IPS-NIHi7 (cell line): ENCODE results near the gene PLXNB1.
"Not testable (repeated sequence)": the region's sequence is repeated elsewhere in the genome, so short reads cannot be mapped to it uniquely, and the experiment has no call there.

Experiments used
- DNase-seq: peaks from one replicate; pipeline ENCODE4 v3.0.0; 2012; ENCODE audit warnings: mixed read lengths; ENCODE audit errors: extremely low spot score

The PLXNB1 gene

DNA sequence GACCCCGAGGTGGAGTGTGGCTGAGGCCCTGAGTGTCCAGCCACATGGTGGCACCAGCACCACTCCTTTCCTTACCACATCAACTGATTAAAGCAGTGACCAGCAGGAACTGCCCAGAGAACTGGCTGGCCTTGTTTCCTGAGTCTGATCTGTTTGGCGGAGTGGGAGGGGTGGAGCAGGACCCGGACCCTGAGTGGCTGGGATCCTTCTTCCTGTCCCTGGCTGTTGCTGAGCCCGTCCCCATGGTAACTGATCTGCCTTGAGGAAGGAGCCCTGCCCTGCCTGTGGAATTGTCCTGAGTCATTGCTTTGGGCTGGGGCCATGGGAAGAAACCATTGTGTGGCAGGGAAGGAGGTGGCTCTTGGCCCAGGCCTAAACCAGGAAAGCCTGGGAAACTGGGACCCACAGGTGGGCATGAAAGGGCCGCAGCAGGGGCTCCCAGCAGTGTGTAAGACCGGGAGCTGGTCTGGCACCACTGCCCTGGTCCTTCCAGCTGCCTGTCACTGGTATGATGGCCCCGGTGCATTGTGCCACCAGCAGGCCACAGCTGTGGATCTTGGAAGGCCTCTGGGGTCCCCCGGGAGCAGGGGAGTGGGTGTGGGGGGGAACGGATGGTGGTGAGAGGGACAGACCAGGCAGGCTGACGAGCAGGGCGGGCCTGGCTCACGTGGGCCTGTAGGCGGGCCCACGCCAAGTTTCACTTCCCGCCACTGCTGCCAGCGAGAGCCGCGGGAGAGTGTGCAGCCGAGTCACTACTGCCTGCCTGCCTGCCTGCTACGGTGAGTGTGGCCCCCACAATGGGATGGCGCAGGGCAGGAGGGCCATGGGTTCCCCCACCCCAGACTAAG is 35.9 kb upstream of the PLXNB1 start:
- DNase-seq: peak; percentile 99

DNA sequence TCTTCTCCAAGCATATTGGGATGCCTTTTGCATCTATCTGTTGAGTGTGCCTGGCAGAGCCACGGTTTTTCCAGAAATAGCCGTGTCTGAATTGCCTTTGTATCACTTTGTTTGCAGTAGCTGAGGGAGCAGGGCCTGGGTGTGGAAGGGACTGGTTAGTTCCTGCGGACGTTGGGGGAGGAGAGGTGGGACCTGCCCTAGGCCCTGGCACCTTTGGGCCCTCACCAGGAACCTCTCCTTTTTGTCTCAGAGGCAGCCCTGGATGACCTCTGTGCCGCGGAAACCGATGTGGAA is 35.3 kb upstream of the PLXNB1 start:
- DNase-seq: no peak

DNA sequence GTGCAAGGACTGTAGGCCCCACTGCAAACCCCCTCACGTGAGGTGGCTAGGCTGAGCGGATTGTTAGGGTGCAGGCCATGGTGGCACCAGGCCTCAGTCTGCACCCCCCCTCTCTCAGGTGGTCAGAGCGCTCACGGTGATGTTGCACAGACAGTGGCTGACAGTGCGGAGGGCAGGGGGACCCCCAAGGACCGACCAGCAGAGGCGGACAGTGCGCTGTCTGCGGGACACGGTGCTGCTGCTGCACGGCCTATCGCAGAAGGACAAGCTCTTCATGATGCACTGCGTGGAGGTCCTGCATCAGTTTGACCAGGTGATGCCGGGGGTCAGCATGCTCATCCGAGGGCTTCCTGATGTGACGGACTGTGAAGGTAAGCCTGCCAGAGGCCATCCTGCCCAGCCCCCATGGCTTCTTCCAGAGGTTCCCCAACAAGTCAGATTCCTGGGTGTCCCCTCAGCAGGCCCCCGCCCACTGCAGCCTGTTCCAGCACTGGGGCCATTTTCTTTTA is 34.9 kb upstream of the PLXNB1 start:
- DNase-seq: no peak

DNA sequence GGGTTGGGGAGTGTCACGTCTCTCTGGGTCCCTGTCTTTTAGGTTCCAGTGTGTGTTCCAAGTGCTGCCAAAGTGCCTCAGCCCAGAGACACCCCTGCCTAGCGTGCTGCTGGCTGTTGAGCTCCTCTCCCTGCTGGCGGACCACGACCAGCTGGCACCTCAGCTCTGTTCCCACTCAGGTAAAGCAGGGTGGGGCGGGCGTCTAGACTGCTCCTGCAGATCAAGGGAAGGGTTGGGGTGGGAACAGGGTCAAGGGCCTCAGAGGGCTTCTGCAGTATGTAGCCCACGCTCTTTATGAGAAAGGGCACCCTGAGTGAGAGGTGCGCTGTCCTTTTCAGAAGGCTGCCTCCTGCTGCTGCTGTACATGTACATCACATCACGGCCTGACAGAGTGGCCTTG is 33.8 kb upstream of the PLXNB1 start:
- no peak for DNase-seq

DNA sequence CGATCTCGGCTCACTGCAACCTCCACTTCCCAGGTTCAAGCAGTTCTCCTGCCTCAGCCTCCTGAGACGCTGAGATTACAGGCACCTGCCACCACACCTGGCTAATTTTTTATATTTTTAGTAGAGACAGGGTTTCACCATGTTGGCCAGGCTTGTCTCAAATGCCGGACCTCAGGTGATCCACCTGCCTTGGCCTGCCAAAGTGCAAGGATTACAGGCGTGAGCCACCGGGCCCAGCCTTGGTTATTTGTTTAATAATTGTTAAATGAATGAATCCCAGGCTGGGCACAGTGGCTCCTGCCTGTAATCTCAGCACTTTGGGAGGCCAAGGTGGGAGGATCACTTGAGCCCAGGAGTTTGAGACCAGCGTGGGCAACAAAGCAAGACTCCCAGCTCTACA is 31.9 kb upstream of the PLXNB1 start:
- DNase-seq: not testable (repeated sequence)

DNA sequence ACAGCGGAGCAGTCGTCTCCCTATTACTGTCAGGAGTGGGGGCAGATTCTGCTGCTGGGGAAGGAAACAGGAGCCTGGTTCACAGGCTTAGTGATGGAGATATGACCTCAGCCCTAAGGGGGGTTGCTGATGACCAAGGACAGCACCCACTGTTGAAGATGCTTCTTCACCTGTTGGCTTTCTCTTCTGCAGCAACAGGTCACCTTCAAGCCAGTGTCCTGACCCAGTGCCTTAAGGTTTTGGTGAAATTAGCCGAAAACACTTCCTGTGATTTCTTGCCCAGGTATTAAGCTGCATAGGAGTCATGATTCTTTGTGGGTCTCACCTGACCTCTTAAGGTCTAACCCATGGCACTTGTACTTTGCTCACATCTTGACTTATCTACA is 30.6 kb upstream of the PLXNB1 start:
- no peak for DNase-seq

DNA sequence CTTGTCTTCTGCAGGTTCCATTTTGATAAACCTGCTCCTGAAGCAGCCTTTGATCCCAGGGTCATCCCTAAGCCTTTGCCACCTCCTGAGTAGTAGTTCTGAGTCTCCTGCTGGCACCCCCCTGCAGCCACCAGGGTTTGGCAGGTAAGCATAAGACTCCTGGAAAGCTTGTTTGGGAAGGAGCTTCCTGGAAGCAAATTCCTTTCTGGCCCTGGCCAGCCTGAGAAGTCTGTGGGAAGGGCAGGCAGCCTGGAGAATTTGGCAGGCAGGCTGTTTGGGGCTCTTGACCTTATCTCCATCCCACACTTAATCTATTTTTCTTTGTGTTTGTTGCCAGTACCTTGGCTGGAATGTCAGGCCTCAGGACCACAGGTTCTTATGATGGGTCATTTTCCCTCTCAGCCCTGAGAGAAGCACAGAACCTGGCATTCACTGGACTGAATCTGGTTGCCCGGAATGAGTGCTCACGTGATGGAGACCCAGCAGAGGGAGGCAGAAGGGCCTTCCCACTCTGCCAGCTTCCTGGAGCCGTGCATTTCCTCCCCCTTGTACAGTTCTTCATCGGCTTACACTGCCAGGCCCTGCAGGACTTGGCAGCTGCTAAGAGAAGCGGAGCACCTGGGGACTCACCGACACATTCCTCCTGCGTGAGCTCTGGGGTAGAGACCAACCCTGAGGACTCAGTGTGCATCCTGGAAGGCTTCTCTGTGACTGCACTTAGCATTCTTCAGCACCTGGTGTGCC is 30.1 kb upstream of the PLXNB1 start:
- DNase-seq: no peak

DNA sequence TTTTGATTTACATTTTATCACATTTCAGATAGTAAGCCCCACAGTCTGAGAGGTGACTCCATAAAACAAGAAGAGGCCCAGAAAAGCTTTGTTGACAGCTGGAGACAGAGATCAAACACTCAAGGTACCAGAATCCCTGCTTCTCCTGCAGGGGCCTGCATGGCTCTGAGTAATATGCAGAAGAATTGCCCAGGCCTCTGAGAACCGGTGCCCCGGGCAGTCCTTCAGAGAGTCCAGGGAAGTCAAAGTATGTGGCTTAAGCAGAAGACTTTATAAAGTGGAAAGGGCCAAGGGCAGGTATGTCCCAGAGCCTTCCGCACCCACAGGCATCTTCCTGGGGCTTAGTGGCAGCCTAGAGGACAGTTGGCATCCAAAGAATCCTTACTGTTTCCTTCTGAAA is 29.4 kb upstream of the PLXNB1 start:
- no peak for DNase-seq

DNA sequence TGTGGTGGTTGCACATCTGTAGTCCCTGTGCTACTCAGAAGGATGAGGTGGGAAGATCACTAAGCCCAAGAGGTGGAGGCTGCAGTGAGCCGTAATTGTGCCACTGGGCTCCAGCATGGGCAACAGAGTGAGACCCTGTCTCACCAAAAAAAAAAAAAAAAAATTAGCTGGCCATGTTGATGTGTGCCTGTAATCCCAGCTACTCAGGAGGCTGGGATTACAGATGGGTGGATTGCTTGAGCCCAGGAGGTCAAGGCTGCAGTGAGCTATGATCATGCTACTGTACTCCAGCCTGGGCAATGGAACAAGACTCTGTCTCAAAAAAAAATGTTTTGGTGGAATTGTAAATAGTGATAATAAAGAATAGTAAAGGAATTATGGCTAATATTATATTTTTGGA is 26.6 kb upstream of the PLXNB1 start:
- DNase-seq: no peak

DNA sequence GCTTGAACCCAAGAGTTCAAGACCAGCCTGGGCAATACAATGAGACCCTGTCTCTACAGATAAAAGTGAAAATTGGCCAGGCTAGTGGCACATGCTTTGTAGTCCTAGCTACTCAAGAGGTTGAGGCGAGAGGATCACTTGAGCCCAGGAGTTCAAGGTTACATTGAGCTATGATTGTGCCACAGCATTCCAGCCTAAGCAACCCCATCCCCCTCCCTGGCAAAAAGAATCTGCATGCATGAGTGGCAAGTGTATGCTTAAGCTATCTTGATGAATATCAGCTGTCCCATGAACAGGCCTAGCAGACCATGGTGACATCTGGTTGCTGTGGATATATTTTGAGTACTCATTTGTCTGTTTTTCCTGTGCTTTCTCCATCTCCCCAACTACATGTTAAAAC is 21.4 kb upstream of the PLXNB1 start:
- DNase-seq: no peak

DNA sequence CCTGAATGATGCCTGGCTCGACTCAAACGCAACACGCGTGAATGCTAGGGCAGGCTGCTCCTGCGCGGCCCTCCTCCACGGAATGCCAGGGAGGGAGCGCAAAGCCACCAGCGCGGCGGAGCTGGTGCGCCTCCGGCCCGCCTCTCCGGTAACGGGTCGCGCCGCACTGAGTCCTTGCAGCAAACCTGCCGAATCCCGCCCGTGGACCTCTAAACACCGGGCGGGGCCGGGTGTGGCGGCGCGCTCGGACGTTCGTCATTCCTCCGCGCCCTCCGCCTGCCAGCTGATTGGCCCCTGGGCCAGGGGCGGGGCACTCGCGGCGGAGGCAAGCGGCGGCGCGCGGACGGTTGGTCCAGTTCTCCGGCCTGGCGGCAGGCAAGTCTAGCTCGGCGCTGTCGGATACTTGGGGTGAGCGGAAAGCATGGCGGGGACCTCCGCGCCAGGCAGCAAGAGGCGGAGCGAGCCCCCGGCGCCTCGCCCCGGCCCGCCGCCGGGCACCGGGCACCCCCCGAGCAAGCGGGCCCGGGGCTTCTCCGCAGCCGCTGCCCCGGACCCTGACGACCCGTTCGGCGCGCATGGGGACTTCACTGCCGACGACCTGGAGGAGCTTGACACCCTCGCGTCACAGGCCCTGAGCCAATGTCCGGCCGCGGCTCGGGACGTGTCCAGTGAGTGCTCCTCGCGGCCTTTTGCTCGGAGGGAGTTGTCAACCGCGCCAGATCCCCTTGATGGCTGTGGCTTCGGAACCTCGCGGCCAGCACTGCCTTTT is 16.7 kb upstream of the PLXNB1 start, which contains the start of gene ATRIP:
ATRIP (plus strand) TSS at position 313 of the 769 bp plus-strand sequence; CDS start at position 422, 109 bp downstream.
- peak; percentile 94 for DNase-seq

DNA sequence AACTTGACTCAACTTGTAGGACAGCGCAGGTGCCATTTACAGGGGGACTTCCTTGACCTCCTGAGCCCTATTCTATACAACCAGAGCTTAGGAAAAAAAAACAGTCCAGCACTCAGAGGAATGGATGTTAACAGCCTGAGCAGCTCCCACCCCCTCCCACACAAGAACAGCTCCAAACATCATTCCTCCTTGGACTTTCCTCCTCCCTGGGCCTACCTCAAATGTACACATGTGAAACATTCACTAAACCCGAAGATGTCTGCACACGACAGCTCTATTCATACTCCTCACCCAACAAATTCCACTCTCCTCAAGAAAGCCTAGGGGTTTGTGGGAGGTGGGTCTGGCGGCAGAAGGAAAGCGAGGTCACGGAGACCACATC is 16.1 kb upstream of the PLXNB1 start:
- no peak for DNase-seq

DNA sequence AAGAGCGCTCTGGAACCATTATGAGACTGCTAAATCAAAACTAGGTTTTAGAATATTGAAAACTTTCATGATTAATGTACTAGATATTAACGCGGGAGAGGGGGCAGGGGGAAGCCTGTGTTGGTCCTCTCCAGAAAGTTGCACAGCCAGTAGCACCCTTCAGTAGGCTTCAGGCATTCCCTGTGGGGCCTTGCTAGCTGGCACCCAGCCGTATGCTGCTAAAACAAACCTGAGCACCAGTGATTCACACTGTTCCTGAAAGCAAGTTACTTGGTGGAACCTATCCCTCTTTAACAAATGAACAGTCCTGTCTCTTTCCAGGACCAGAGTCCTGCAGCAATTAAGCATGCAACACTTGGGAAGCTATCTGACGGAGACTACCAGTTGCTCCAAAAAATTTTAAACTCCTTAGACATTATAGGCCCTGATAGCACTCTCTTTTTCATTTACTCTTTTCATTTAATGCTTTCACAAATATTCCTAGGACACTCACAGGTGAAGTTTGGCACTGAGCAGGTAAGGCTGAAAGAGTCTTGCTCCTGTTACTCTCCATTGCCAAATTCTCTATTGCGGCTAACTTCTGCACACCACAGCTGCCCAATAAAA is 15.5 kb upstream of the PLXNB1 start:
- DNase-seq: no peak

DNA sequence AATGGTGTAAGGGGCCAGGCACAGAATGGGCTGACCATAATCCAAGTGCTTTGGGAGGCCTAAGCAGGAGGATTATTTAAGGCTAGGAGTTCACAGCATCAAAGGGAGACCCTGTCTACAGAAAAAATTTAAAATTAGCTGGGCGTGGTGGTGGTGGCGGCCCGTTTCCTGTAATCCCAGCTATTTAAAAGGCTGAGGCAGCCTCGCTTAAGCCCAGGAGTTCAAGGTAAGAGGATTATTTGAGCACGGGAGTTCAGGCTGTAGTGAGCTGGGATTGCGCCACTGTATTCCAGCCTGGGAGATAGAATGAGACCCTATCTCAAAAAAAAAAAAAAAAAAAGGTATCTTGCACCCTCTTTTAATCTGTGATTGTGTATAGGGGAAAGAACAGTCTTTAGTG is 12.1 kb upstream of the PLXNB1 start:
- DNase-seq: no peak

DNA sequence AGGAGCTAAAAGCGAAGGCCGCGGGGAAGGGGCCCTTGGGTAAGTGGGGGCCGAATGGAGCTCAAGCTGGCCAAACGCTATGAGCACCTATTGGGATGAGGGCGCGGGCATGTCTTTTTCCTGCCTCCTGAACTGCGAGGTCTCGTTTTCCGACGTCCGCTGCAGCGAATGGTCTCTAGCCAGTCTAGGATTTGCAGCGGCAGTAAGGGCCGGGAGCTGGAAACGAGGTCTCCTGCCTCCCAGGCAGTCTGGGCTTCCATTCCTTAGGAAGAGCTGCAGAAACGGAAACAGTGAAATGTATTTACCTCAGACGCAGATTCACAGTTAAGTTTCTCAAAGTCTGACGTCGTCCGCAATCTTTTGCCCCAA is 10.7 kb upstream of the PLXNB1 start:
- DNase-seq: no peak

DNA sequence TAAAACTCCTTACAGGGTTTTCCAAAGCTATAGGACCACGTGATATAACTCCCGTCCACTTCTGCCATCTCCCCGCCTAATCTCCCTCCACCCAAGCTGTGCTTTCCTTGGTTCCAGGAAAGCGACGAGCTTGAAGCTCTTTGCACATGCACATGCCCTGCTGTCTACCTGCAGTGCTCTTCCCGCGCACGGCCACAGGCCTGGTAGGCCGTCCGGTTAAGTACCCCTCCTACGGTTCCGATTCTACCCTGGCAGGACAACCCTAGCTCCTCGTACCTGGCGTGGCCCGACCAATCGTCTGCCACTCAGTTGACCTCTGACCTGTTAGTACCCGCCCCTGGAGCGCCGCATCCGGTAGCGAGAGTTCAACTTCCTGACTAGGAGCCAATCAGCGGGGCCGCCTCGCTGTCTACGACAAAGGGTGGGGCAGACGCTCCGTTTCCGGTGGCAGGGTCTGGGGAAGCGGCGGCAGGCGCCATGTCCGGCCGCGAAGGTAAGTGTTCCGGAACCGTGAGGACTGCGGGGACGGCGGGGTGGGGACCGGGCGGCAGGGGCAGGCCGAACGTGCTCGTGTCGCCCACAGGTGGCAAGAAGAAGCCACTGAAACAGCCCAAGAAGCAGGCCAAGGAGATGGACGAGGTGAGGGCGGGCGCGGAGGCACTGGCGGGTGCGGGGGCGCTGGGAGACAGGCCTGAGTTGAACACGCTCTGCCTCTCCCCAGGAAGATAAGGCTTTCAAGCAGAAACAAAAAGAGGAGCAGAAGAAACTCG is 10.1 kb upstream of the PLXNB1 start, which contains the start of the genes CCDC51 and TMA7:
CCDC51 (minus strand) TSS at position 300 of the 770 bp plus-strand sequence. CDS start 4,991 bp downstream, outside the sequence.
TMA7 (plus strand) TSS at position 438 of the 770 bp plus-strand sequence; CDS start at position 478, 40 bp downstream.
- peak; percentile 98 for DNase-seq

DNA sequence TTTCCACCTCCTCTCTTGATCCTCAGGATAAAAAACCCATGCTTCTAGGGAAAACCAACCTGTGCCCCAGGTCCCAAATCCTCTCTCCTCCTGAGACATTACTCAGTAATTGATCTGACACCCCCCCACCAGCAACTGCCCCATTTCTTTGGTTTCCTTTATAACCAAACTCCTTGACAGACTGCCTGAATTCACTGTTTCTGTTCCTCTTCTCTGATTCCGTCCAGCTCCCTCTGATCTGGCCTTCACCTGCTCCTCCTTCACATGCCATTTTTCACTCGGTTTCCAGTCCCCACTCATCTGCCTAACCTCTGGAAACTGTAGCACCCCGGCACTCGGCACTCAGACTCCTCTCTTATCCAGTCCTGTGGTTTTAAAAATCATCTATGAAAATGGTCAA is 7.9 kb upstream of the PLXNB1 start:
- DNase-seq: no peak

DNA sequence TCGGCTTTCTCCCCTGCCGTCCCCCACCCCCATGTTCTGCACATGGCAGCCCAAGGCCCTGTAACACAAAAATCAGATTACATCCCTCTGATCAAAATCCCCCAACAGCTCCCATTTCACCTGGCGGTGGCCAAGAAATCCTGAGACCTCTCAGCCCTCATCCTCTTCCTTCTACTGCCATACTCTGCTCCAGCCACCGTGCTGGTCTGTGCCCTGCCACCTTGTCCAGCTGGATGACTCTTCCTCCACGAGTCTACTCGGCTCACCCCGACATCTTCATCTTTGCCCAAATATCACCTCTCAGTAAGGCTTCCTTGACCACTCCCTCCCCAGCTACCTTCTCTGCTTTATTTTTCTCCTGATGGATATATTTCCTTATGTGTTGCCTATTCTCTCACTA is 7.0 kb upstream of the PLXNB1 start:
- no peak for DNase-seq

DNA sequence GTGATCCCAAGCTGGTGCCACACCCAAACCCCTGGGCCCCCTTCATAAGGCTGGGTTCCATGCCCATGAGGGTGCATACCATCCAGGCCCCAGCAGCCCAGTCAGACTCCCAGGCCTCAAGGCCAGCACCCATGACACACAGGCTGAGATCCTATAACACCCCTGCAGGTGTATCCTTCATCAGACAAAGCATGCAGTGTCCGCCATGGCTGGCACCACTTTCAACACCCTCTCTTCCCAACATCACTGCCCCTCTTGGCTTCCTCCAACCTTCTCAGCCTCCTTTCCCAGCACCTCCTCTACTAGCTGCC is 6.5 kb upstream of the PLXNB1 start:
- DNase-seq: no peak

DNA sequence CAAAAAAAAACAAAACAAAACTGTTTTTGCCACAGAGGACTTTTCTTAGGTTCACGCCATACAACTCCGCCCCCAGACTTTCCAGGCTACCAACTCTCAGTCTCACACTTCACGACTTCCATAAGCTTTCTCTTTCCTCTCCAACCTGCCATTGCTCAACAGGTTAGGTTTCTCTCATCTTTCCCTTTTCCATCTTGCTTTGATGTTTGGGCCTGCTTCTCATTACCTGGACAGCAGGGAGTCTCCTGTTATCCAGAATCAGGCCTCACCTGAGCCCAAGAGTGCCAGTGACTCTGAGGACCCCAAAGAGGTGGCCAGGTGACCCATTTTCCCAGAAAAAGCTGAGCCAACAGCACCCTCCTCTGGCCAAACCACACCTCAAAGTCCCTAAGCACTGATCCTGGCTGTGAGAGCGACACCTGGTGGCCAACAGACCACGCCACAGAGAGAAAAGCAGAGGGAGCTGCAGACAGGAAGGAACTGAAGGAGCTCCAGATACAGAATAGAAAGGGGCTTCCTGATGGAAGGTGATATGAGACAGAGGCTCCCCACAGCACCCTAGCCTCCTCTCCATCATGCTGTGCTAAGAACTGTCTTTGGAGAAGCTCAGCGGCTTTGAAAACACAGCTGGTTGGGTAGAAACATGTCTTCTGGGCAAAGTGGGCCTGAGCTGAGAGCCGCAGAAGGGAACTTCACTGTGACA is 6.0 kb upstream of the PLXNB1 start:
- peak; percentile 89 for DNase-seq

DNA sequence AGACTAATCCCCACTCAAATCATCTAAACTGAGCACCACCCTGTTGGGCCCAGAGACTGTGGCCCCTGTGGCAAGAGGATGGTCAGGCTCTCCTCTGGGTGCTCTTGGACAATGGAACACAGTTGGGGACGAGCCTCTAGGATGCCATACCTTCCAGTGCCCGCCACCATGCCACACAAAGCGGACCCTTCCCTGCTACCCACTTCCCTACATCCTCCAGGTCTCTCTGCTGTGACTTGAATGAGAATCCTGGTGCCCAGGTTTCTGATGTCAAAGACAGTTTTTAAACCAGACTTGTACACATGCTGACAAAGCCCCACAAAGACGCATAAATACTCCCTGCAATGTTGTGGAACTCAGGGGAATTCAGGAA is 5.3 kb upstream of the PLXNB1 start:
- DNase-seq: no peak
